Testis (tissue), 2 donors: ENCODE data around the gene ZMYM2.

Experiments used
- POLR2A ChIP-seq: fragments of 450-650 bp; IDR thresholded peaks from one replicate; pipeline ENCODE4 v1.6.1; 2017; ENCODE audit warnings: antibody characterized with exemption, mild to moderate bottlenecking, moderate library complexity
- TF ChIP-seq, protein P1 (sequence below), 3 experiments: fragments of 450-650 bp in 2 of 3; fragments of 200-600 bp in 1 of 3; sonication (generic) in 1 of 3; IDR thresholded peaks; one replicate each; pipeline ENCODE4 v1.5.1; 2016 to 2019; ENCODE audit warnings: antibody characterized with exemption in 3 of 3, mild to moderate bottlenecking in 2 of 3, moderate library complexity in 1 of 3

DNA sequence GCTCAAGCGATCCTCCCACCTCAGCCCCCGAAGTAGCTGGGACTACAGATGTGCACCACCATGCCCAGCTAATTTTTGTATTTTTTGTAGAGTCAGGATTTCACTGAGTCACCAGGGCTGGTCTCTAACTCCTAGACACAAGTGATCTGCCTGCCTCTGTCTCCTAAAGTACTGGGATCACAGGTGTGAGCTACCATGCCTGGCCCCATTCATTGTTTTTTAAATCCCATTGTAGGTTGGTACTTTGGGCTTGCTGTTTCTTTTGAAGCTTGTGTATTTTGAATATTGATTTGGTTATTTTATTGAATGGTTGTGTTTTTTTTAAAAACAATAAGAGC is 26.7 kb downstream of the ZMYM2 start:
- TF ChIP-seq, protein P1, sequence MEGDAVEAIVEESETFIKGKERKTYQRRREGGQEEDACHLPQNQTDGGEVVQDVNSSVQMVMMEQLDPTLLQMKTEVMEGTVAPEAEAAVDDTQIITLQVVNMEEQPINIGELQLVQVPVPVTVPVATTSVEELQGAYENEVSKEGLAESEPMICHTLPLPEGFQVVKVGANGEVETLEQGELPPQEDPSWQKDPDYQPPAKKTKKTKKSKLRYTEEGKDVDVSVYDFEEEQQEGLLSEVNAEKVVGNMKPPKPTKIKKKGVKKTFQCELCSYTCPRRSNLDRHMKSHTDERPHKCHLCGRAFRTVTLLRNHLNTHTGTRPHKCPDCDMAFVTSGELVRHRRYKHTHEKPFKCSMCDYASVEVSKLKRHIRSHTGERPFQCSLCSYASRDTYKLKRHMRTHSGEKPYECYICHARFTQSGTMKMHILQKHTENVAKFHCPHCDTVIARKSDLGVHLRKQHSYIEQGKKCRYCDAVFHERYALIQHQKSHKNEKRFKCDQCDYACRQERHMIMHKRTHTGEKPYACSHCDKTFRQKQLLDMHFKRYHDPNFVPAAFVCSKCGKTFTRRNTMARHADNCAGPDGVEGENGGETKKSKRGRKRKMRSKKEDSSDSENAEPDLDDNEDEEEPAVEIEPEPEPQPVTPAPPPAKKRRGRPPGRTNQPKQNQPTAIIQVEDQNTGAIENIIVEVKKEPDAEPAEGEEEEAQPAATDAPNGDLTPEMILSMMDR (IDR thresholded peaks at IDR 0.05) = no peak
- no peak for TF ChIP-seq POLR2A
